Parathyroid adenoma (tissue), 2 donors: ENCODE data around the gene OSBPL9.

ENCODE experiments used
- H2AFZ ChIP-seq: fragments of 300-600 bp; sonication (generic); one replicate; pipeline ENCODE4 v1.7.0; 2017; ENCODE audit warnings: antibody characterized with exemption, mild to moderate bottlenecking
- H3K27ac ChIP-seq: fragments of 300-600 bp; sonication (generic); one replicate; pipeline ENCODE4 v1.7.0; 2017
- H3K27me3 ChIP-seq: fragments of 300-600 bp; sonication (generic); one replicate; pipeline ENCODE4 v1.7.0; 2017; ENCODE audit warnings: low read length; ENCODE audit not compliant: control insufficient read depth, insufficient read depth
- H3K36me3 ChIP-seq: fragments of 300-600 bp; sonication (generic); one replicate; pipeline ENCODE4 v1.7.0; 2017; ENCODE audit warnings: low read length; ENCODE audit not compliant: control insufficient read depth, insufficient read depth
- H3K4me1 ChIP-seq: fragments of 300-600 bp; sonication (generic); one replicate; pipeline ENCODE4 v1.7.0; 2017; ENCODE audit warnings: control low read depth
- H3K4me2 ChIP-seq: fragments of 300-600 bp; sonication (generic); one replicate; pipeline ENCODE4 v1.7.0; 2017; ENCODE audit warnings: low read length
- H3K4me3 ChIP-seq: fragments of 300-600 bp; sonication (generic); one replicate; pipeline ENCODE4 v1.7.0; 2017; ENCODE audit warnings: low read depth, low read length
- H3K79me2 ChIP-seq: fragments of 300-600 bp; sonication (generic); one replicate; pipeline ENCODE4 v1.7.0; 2017; ENCODE audit warnings: control low read depth
- H3K9ac ChIP-seq: fragments of 300-600 bp; sonication (generic); one replicate; pipeline ENCODE4 v1.7.0; 2017; ENCODE audit warnings: mild to moderate bottlenecking
- H3K9me3 ChIP-seq: fragments of 300-600 bp; sonication (generic); one replicate; pipeline ENCODE4 v1.7.0; 2017; ENCODE audit warnings: low read length; ENCODE audit not compliant: control insufficient read depth
- TF ChIP-seq, protein P1 (sequence below): fragments of 300-600 bp; sonication (generic); IDR thresholded peaks from one replicate; pipeline ENCODE4 v1.7.0; 2017; ENCODE audit warnings: antibody characterized with exemption, mild to moderate bottlenecking
- donor health status: primary hyperparathyroidism.

Gene OSBPL9

DNA sequence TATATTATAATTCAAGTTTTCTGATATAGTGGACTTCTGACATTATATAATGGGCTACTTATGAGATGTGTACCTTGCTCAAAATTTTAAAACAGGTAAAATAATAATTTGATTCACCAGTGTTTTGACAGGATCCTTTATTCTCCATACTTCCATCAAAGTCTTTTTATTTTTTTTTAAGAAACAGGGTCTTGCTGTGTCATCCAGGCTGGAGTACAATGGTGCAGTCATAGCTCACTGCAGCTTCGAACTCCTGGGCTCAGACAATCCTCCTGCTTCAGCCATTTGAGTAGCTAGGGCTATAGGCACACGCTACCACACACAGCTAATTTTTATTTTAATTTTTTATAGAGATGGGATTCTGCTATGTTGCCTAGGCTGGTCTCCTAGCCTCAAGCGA, 132.3 kb downstream of the OSBPL9 start:
- no peak overlapping the region for H2AFZ ChIP-seq
- no peaks in the 10 kb centered on the region for H3K9me3 ChIP-seq
- TF ChIP-seq, protein P1, sequence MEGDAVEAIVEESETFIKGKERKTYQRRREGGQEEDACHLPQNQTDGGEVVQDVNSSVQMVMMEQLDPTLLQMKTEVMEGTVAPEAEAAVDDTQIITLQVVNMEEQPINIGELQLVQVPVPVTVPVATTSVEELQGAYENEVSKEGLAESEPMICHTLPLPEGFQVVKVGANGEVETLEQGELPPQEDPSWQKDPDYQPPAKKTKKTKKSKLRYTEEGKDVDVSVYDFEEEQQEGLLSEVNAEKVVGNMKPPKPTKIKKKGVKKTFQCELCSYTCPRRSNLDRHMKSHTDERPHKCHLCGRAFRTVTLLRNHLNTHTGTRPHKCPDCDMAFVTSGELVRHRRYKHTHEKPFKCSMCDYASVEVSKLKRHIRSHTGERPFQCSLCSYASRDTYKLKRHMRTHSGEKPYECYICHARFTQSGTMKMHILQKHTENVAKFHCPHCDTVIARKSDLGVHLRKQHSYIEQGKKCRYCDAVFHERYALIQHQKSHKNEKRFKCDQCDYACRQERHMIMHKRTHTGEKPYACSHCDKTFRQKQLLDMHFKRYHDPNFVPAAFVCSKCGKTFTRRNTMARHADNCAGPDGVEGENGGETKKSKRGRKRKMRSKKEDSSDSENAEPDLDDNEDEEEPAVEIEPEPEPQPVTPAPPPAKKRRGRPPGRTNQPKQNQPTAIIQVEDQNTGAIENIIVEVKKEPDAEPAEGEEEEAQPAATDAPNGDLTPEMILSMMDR: no peak
- H3K4me1 ChIP-seq: no peaks in the 10 kb centered on the region
- no peak overlapping the region for H3K27ac ChIP-seq
- no peak overlapping the region for H3K4me2 ChIP-seq
- H3K4me3 ChIP-seq: no peak overlapping the region
- peaks cover 3% of the 10 kb centered on the region for H3K79me2 ChIP-seq
- no peak overlapping the region for H3K9ac ChIP-seq
- no peaks in the 10 kb centered on the region for H3K36me3 ChIP-seq
- no peaks in the 10 kb centered on the region for H3K27me3 ChIP-seq

DNA sequence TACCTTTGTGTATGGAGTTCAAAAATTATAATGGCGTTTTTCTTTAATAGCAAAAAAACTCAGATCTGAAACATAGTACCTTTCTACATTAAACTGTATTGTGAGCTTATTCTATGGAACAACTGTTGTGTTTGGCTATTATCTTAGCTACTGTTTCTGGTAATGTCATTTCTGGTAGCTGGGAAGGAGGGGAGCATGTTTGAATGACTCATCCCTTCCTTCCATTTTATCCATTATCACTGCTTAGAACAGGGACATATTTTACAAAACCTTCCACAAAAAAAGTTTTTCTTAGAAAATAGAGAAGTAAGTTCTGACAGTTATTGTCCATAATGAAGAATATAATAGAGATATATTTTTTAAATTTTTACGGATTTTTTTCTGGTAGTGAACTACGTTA, 133.3 kb downstream of the OSBPL9 start:
- no peak overlapping the region for H2AFZ ChIP-seq
- TF ChIP-seq, protein P1: no peak

DNA sequence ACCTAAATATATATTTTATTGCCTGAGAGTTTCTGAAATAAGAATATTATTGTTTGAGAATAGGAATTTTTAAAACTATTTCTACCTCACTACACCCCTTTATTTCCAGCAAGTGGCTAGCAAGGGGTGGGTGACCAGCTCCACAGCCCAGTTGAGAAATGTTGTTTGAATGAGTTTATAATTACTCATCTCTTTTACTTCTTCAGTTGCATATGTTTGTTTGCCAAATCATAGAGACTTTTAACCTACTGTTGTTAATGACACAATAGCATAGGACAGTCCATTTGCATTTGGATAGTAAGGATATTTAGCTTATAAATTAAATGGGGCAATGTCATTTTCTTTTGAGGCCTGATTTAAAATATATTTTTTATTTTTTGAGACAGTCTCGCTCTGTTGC, 133.8 kb downstream of the OSBPL9 start:
- Histone ChIP-seq H3K27ac (no peak overlapping the region), H3K4me2 (no peak overlapping the region), H3K9ac (no peak overlapping the region), H2AFZ (no peak overlapping the region), H3K27me3 (no peaks in the 10 kb centered on the region), H3K4me1 (no peaks in the 10 kb centered on the region), H3K4me3 (no peak overlapping the region), H3K9me3 (no peaks in the 10 kb centered on the region), H3K36me3 (no peaks in the 10 kb centered on the region), H3K79me2 (peaks cover 3% of the 10 kb centered on the region)
- TF ChIP-seq, protein P1: no peak

More for the DNA sequence above, 133.3 kb downstream of the OSBPL9 start:
- Histone ChIP-seq H3K4me3 (no peak overlapping the region), H3K27ac (no peak overlapping the region), H3K79me2 (peaks cover 3% of the 10 kb centered on the region), H3K9ac (no peak overlapping the region), H3K4me2 (no peak overlapping the region), H3K9me3 (no peaks in the 10 kb centered on the region), H3K27me3 (no peaks in the 10 kb centered on the region), H3K4me1 (no peaks in the 10 kb centered on the region), H3K36me3 (no peaks in the 10 kb centered on the region)

DNA sequence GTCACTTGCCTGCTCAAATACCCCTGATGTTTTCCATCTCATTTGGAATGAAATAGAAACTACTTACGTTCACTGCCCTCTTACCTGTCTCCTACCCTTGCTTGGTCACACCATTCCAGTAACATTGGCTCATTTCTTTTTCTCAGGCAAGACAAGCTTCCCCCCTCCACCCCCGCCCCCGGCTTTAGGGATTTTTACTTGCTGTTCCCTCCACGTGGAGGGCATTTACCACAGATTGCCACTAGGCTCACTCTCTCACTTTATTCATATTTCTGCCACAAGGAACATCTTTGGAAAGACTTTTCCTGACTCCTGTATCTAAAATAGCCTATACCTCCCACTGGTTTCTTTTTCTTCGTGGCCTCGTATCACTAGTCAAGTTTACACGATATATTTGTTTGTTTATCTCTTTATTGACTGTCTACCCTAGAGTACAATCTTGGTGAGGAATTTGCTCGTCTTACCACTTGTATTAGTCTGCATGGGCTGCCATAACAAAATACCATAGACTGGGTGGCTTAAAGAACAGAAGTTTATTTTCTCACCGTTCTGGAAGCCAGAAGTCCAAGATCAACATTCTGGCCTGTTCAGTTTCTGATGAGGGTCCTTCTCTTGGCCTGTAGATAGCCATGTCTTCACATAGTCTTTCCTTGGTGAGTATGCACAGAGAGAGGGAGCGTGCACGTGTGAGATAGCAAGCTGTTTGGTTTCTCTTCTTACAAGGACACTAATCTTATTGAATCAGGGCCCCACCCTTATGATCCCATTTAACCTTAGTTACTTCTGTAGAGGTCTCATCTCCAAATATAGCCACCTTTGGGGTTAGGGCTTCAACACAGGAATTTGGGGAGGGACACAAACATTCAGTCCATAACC, 135.4 kb downstream of the OSBPL9 start:
- Histone ChIP-seq H3K27ac (no peak overlapping the region), H3K79me2 (peaks cover 3% of the 10 kb centered on the region), H3K9ac (no peak overlapping the region), H2AFZ (no peak overlapping the region), H3K27me3 (no peaks in the 10 kb centered on the region), H3K9me3 (no peaks in the 10 kb centered on the region), H3K4me3 (no peak overlapping the region), H3K36me3 (no peaks in the 10 kb centered on the region), H3K4me1 (no peaks in the 10 kb centered on the region), H3K4me2 (no peak overlapping the region)
- TF ChIP-seq, protein P1: no peak

DNA sequence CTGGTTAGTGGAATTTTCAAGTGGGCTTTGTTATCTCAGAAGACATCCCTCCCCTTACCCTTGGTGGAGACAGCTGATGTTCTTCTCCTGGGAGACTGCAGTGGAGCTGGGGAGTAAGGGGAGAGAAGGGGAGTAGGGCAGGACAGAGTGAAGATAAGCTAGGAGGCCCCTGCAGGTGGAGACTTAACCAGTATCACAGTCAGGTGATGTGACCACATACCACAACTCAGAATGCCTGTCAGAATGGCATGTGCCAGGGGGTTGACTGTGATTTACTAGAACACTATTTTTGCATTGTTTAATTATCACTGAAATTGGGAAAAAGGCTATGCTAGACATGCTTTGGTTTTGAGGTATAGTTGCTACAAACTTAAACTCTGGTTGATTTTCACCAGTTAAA, 137.1 kb downstream of the OSBPL9 start:
- Histone ChIP-seq H3K36me3 (no peaks in the 10 kb centered on the region), H3K9me3 (no peaks in the 10 kb centered on the region), H3K4me2 (no peak overlapping the region), H3K79me2 (peaks cover 3% of the 10 kb centered on the region), H3K9ac (no peak overlapping the region), H3K4me1 (no peaks in the 10 kb centered on the region), H2AFZ (no peak overlapping the region), H3K27ac (no peak overlapping the region), H3K4me3 (no peak overlapping the region), H3K27me3 (no peaks in the 10 kb centered on the region)
- TF ChIP-seq, protein P1: no peak
